ENCODE results near the gene CCN6.
A peak's percentile ranks its signal among the peaks of the same experiment; 100 is the strongest.

Gene CCN6

GRCh38 chr6:112054001-112054400 lies at the start of gene CCN6:
CCN6 (plus strand) TSS chr6:112054104; CDS start chr6:112054358, 254 bp downstream.
- no peak for DNase-seq

- DNase-seq: no peak
Observed at GRCh38 chr6:112004201-112005012, 49.5 kb upstream of the CCN6 start.

GRCh38 chr6:112005013-112005371 lies 48.9 kb upstream of the CCN6 start:
- DNase-seq: no peak

GRCh38 chr6:112007254-112007653 lies 46.6 kb upstream of the CCN6 start:
- no peak for DNase-seq

- no peak for DNase-seq
Observed at GRCh38 chr6:112007805-112008204, 46.1 kb upstream of the CCN6 start.

- DNase-seq: no peak
Observed at GRCh38 chr6:112008482-112008881, 45.4 kb upstream of the CCN6 start.

GRCh38 chr6:112010328-112010727 lies 43.6 kb upstream of the CCN6 start:
- no peak for DNase-seq

GRCh38 chr6:112013051-112013450 lies 40.9 kb upstream of the CCN6 start:
- no peak for DNase-seq

GRCh38 chr6:112014483-112014882 lies 39.4 kb upstream of the CCN6 start:
- no peak for DNase-seq

GRCh38 chr6:112015725-112016124 lies 38.2 kb upstream of the CCN6 start:
- DNase-seq: no peak

GRCh38 chr6:112016320-112016719 lies 37.6 kb upstream of the CCN6 start:
- peak; percentile 74 to 76 for DNase-seq

- DNase-seq: peak; percentile 51 to 62
Observed at GRCh38 chr6:112017169-112017568, 36.7 kb upstream of the CCN6 start.

GRCh38 chr6:112017760-112018537 lies 36.0 kb upstream of the CCN6 start:
- DNase-seq: no peak

- no peak for DNase-seq
Observed at GRCh38 chr6:112018619-112019416, 35.1 kb upstream of the CCN6 start.

GRCh38 chr6:112019589-112019988 lies 34.3 kb upstream of the CCN6 start:
- no peak for DNase-seq

GRCh38 chr6:112021691-112022310 lies 32.1 kb upstream of the CCN6 start:
- no peak for DNase-seq

GRCh38 chr6:112022749-112023148 lies 31.2 kb upstream of the CCN6 start:
- DNase-seq: no peak

- no peak for DNase-seq
Observed at GRCh38 chr6:112024464-112024863, 29.4 kb upstream of the CCN6 start.

- DNase-seq: no peak
Observed at GRCh38 chr6:112026933-112027332, 27.0 kb upstream of the CCN6 start.

GRCh38 chr6:112027942-112028674 lies 25.8 kb upstream of the CCN6 start:
- peak in 1 of 2 donors; percentile 35 for DNase-seq

GRCh38 chr6:112029045-112029822 lies 24.7 kb upstream of the CCN6 start:
- peak; percentile 77 to 87 for DNase-seq

Data from stimulated activated CD4-positive, alpha-beta T cell treated with anti-CD3 and anti-CD28 coated beads, Interleukin-2, amount 100 ng/mL, for 24 hours (primary cell).